Activated CD4-positive, alpha-beta T cell treated with anti-CD3 and anti-CD28 coated beads for 1 hour (primary cell): Measurements from ENCODE around the gene ART4.

Experiments used
- DNase-seq: peaks from one replicate; pipeline ENCODE4 v3.0.0-alpha.2; 2020

ART4 gene

DNA sequence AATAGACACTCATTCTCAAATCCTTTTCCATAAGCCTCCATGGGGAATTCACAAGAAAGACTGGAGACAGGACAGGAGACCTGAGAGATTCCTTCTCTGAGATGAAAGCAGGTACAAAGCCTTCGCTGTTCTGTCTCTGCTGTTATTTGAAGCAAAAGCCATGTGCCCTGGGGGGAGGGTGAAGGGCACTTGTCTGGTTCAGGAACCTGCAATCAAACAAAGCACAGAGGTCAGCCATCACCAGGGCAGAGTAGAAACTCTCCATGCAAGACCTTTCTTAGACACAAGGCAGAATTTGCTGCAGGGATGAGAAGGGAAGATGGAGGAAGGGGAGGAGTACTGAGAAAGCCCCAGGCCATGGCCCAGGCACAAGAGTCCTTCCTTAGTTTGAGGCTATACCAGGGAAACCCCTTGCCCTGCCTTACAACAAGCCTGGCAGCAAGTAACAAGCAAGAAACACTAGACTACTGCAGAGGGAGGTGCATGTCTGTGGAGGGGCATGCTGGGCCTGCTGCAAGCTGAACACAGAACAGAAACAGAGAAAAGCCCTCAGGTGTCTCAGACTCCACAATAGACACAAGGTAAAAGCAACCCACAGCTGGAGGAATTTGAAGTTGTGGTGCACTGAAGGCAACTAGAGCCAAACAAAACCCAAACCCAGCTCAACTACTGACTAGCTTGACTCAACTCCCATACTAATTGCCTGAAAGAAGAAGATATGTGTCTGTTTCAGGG, 7.8 kb upstream of the ART4 start:
- no peak for DNase-seq

DNA sequence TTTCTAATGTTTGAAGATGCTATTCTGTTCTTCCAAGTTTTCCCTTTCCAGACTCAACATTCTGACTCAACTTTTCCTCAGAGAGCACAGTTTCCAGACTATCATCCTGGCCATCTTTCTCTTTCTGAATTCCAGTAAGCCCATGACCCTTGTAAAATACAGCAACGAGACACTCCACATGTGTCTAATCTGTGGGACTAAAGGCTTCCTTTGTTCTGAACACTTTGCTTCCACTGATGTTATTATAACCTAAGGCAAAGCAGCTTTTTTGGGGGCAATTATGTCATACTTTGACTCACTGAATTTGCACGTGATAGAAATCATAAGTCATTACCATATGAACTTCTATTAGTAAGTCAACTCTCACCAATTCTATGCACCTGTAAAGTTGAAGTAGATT, 6.3 kb upstream of the ART4 start:
- DNase-seq, result no peak

DNA sequence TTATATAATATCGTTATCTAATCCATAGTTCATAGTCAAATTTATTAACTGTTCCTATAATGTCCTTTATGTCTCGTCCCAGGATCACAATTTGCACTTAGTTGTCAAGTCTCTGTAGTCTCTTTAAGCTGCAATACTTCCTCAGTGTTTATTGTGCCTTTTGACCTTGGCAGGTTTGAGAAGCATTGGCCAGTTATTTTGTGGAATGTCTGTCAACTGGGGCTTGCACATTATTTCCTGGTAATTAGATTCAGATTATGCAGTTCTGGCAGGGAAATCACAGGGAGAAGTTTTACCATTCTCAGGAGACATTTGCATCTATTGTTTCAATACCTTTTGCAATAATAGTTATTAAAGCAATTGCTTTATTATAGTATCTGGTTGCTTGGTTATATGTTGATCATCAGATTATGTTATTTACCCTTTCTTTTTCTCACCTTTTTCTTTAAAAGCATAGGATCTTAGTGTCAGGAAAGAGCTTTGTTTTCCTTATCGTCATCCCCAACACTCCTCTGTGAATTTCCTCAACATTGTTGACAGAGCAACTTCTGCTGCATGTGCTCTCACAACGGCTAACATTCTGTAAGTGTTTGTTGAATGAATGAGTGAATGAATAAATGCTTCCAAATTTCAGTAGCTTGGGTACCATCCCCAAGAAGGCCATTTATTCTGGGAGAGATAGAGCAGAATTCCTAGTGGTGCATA, 3.7 kb upstream of the ART4 start:
- no peak for DNase-seq

DNA sequence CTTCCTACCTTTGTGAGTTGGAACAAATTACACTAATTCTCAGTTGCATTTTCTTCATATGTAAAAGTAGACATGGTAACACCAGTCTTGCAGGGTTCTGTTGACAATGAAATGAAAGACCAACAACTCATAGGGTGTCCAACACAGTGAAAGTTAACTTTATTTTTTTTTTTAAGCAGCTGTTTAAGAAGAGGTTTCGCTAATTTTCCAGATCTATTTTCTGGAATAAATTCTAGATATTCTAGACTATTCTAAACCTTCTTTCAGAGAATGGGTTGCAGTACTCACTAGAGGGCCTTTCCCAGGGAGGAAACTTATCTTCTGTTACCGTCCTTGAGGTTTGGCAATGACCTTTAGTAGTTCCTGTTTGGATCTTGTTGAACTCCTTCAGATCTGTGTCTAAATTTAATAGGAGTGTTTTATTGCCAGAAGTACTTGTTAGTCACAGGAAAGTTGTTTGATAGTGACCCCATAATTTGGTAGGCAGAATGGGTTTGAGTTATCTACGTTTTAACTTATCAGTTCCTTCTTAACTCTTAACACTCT, 2.8 kb upstream of the ART4 start:
- DNase-seq, result no peak

DNA sequence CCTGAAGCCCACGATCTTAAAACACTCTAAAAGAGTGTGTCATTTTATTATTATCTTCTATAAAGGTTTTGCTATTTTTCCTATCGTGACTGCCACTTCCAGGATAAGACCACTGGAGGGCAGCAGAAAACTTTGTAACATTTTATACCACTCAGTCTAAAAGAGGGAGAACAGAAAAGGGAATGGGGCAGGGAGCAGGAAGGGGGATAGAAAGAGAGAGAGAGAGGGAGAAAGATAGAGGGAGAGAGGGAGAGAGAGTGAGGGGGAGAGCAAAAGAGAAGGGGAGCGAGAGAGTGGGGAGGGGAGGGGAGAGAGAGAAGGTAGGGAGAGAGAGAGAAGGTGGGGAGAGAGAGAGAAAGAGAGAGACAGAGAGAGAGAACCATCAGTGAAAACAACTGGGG, 2.0 kb upstream of the ART4 start:
- no peak for DNase-seq

DNA sequence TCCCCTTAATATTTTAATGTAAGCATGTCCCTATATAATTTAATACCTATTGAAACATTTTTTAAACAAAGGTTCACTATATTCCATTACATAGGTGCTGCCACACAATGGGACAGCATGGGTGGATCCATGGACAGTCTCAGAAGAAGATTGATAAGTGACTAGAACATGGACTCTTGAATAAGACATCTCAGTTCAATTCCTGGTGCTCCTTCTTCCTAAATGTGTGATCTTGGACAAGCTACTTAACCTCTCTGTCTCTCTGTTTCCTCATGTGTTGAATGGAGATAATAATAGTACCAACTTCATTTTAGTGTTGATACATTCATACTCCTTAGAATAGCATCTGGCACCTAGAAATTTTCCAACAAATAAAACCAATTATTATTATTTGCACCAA, 1.1 kb upstream of the ART4 start:
- DNase-seq, result no peak

DNA sequence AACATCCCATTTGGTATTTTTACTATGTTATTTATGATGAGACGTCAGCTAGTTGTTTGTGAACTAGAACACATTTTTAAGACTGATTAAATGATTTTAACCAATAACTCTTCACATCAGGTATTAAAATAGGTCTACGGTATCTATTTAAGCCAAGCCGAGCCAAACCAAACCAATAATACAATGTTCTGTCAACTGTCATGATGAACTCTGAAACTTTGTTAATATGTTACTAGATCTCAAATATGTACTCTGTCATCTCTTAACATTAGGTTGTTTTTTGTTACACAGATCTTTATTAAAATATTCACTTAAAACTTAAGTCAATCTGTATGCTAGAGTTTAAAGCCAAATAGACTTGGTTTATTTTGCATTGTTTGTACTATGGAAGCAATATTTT, 1.0 kb downstream of the ART4 start:
- no peak for DNase-seq

DNA sequence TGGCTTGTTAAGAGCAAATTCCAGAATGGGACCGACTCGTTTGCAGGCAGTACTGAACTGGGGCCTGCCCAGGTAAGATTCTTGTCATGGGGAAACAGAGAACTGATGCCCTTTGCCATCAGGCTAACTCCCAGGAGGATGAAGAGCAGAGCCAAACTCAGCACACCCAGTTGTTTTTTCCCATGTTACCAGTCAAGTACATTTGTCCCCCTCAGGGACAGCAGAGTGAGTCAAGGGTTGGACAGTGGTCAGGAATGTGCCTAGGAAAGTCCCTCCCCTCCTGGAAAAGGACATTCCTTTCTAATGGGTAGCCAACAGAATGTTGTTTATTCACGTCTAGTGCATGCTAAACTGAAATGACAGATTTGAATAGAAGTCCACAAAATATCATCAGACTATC, 1.6 kb downstream of the ART4 start:
- no peak for DNase-seq

DNA sequence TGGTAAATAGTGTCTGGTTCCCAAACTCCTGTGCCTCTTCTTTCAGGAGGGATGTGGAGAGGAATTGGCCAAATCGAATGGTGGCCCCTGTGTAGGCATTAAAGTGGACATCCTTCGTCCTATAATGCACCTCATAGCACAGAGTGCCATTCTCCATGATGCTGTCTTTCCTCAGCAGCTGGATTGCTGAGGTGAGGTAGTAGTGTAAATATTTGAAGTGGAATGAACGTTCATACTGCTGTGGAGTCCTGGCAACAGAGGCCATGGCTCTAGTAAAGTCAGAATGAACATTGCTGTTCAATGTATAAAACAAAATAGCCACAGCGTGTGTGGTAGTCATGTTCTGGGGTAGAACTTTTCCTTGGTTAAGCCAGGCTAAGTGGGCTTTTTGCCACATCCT, 2.7 kb downstream of the ART4 start:
- DNase-seq, result no peak

DNA sequence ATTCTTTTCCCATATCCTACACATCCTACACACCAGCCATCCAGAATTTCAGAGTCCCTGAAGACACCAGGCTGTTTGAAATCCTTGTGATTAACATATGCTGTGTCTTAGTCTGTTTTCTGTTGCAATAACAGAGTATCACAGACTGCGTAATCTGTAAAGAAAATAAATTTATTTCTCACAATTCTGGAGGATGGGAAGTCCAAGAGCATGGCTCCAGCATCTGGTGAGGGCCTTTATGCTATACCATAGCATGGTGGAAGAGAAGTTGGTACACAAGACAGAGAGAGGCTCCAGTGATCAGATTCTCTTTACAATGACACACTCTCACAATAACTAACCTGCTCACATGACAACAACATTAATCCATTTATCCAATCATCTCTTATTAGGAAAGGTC, 4.1 kb downstream of the ART4 start:
- no peak for DNase-seq

DNA sequence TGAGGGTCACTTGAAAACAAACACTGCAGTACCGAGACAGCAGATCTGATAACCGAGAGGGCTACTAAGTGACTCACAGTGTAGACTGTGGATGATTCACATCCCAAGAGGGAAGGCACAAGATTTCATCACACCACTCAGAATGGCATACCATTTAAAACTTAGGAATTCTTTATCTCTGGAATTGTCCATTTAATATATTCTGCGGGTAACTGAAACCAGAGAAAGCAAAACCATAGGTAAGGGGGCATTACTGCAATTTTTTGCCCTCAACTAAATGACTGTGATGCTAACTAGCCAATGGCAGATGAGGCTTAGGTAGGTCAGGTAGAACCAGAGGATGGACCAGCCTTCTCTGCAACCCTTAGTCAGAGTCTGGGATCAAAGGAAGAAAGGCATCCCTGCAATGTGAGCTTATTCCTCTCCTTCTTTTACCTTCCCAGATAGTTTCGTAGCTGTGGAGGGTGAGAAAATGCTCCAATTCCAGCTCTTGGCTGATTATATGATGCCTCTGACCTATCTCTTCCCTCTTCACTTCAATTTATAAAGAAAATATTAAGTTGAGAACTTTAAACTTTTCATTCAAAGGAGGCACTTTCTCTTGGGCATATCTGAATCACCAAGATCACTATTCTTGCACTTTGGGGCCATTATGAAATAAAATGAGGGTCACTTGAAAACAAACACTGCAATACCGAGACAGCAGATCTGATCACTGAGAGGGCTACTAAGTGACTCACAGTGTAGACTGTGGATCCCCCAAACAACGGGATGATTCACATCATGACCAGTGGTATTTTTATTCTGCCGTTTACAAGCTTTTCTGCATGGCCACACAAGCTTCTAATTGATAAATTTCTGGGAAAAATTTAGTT, 6.8 kb downstream of the ART4 start:
- DNase-seq, result no peak

DNA sequence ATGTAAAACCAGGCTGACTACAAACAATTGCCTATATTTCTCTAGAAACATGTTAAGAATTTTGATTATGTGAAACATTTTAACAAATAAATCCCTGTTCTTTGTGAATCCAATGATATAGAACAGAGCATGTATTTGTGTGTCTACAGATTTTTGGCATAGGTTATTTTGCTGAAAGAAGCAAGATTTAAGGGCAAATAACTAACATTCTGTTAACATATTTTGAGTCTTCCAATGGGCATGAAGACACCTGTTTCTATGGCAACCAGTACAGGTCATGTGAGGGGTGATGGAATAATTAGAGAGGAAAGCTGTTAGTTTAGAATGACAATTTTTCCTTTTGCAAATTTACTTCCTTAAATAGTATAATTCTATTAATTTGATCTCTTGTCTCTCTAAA, 8.8 kb downstream of the ART4 start:
- DNase-seq, result no peak

DNA sequence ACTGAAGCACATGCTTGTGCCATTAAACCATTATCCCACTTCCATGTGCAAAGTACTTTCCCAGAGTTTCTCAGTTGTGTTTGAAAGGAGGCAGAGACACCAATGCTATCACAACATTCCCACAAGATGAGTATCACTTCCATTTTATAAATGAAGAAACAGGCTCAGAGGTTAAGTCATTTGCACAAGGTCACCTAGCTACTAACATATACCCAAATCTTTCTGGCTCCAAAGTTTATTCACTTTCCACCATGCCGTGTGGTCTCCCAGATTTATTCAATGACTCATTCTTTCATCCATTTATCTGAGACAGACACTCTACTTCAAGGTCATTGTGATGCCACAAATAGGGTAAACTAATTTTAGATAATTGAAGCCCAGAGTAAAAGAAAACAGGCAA, 9.4 kb downstream of the ART4 start:
- no peak for DNase-seq

DNA sequence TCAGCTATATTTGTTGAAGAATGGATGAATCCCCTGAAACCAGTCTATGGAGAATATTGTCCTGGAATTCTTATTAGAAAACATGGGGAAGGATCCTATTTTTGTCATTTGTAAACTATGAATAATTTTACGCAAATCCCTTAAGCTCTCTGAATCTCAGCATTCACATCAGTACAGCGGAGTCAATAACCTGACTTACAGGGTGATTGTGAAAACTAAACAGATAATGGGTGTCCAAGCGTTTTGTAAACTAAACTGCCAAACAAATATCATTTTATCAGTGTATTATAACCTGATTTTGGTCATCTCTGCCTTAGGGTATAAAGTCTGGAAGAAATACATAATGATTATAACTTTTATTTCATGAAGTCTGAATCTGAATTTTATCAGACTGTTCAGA, 10.0 kb downstream of the ART4 start:
- no peak for DNase-seq

DNA sequence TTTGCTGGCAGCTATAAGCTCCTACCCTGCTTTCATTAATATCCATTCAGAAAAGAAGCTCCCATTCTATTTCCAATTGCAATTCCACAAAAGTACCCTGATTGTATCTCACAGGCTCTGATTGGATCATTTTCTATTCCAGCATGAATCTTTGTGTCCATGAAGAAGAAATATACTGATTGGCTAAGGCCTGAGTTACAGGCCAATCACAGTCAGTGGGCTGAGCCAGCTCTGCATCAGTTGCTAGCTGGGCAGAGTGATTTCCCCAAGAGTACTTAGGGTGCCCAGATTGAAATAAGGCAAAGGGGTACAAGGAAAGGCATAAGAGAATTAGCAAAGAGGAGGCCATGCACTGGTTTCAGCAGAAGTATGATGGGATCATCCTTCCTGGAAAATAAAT, 14.4 kb downstream of the ART4 start:
- DNase-seq, result no peak

DNA sequence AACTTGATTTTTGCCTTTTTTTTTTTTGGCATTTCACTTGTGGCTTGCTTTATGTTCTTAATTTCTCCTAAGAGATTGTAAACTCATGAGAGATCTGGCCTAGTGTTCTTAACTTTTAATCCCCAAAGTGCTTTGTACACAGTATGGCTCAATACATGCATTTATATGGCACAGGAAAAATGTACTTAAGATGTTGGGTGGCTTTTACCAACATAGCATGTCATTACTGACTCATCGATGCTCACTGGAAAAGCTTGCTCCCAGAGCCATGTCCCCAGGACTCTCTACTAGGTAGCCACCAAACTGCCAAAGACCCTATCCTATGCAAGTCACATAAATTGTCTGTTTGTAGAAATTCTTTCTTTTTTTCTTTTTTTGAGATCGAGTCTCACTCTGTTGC, 16.3 kb downstream of the ART4 start:
- DNase-seq, result no peak

DNA sequence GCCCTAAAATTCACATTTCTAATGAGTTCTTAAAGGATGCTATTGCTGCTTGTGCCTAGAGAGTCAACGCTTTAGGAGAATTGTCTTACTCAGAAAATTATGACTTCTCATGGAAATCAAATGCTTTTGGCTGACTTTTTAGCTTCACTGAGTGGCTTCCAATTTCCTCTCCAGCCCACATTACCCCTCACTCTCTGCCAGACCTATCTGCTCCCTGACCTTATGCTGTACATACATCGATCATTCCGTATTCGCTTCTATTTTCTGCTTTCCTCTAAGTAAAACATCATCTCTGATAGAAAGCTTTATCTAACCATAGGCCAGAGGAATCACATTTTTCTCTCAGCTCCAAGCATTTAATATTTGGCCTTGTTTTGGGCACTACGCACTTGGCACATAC, 16.8 kb downstream of the ART4 start:
- no peak for DNase-seq

DNA sequence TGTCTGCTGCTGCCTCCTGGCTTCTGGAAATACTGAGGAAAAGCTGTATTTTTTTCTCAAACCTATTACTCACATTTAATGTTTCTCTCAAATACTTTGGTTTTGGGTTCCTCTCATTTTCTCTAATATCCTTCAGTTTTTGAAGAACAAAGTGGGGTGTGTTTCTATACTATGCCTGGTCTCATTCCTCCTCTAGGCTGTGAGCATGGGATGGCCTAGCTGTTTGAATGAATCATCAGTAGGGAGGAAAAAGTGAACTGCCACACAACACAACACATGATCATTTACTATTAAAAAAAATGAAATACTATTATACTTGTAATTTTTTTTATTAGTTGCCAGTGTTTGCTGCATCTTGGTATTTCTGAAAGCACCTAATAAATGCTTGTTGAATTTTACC, 18.1 kb downstream of the ART4 start:
- DNase-seq, result no peak

DNA sequence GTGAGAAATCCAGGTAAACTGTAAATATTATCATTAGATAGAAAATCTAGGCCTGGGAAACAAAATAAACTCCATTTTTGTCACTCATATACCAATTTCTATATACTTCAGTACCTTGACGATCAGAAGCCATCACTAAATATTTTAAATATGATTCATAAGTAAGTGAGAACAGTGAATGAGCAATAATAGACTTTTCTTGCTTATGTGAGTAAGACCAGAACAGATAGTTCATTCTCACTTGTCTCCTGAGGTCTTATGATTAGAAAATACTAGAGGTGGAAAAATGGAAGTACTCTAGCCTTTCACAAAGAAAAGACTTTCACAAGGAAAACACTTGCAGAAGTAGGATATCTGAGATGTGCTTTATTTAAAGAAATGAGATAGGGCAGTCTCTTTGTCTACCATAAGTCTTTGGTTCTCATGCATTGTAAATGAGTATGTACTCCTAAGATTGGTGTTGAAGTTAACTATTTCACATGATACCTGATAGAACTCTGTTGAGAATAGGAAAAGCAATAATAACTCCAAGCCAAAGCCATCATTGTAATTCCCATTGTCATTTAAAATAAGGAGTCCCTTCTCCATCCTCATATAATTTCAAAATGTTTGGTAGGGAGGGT, 19.2 kb downstream of the ART4 start:
- DNase-seq, result no peak

DNA sequence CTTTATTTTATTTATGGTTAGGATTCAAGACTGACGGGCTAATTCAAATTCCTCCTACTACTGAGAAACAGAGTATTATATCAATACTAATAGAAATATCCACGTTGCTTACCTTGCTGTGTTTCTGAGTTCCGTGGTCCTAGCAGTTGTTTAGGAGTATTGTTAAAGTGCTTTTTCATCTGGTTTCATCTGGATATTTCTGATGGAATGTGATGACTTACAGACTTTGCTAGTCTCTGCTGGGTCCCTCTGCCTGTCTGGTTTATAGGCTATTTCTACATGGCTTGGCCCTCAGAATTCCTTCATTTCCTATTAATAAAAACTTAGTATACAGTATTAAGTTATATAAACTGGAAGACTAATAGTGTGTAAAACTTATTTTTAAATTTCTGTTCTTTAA, 29.3 kb downstream of the ART4 start, which contains the start of gene SMCO3:
SMCO3 (minus strand) TSS at position 169 of the 400 bp plus-strand sequence. CDS start 7,502 bp downstream, outside the sequence.
- no peak for DNase-seq

DNA sequence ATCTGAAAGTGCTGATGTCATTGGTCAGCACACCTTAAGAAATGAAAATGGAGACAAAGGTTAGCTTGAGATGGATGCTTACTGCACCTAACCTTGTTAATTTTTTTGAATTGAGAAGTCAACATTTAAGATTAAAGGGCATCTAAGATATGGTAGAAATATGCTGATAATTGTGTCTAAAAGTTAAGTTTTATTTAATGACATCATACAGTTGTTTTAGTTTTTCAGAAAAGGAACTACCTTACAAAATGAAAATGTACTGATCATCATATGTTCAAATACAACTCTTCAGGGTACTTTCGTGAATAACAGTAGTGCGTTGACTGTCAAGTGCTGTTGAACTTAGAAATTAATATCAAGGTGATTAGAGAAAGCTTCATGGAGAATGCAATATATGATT, 31.8 kb downstream of the ART4 start:
- DNase-seq, result no peak

DNA sequence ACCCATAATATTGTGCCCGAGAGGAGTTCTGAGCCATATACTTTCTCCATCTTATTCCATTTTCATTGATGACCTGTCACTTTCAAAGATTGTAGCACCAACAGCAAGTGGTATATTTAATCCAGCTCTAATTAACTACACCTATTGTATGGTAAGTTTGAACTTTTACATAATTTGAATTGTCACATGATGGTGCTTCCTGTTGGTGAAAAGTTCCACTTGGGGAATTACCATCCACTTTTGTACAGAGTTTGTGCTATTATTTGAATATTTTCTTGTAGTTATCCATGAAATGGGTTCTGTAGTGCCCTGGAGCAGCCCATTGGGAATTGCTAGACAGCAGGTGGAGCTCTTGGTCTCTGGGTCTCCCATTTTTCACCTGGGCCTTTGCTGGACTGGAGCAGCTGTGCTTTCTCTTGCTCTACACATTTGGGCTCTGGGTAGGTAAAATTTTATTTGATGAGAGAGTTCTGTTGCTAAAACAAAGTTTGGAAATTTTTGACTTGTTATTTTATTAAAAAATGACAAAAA, 32.3 kb downstream of the ART4 start:
- no peak for DNase-seq
